ENCODE results near the gene MIF.
"Not testable (repeated sequence)": the region's sequence is repeated elsewhere in the genome, so short reads cannot be mapped to it uniquely, and the experiment has no call there.

MIF gene

DNA sequence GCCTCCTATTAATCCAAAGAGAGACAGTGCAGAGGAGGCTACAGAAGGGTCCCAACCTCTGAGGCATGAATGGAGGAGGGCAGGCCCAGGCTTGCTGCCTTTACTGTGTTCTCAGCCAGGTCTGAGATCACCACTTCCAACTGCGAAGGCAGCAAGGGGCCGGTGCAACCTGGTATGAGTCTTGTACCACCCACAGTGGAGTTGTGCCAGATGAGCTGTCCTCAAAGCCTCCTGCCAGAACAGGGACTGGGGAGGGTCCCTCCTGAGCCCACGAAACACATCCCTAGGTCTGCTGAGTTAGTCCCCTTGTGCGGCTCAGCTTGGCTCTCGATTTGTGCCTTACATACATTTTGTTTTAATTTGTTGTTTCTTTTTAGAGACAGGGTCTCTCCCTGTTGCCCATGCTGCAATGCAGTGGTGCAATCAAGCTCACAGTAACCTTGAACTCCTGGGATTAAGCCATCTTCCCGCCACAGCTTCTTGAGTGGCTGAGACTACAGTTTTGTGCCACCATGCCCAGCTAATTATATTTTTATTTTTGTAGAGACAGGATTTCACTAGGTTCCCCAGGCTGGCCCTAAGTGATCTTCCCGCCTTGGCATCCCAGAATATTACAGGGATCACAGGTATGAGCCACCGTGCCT is 9.3 kb downstream of the MIF start:
- DNase-seq, result no peak

DNA sequence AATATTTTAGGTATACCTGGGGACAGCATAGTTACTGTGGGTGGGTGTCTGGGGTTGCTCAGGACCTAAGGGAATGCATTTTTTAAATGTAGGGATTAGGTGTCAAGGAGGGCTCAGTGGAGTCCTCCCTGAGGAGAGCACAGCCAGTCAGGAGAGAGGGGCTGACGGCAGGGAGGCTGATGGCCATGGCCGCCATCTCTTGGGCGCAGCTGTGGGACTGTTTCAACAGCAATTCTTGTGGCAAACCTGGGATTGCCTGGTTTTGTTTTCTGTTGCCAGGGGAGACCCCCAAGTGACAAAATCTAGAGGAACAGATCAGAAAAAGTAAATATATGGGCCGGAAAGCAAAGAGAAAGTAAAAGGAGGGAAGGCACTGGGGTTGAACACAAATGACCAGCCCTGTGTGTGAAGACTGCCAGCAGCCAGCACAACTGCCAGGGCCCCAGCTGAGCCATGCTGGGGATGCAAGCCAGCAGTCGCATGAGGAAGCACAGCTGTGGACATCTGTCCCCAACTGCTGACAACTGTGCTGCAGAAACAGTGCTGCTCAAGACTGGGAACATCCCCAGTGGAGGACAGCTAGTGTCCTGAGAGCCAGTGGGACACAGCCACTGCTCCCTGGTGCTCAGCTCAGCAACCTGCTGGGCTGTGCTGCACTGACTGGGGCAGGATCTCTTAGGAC is 10.5 kb downstream of the MIF start:
- DNase-seq, result no peak

DNA sequence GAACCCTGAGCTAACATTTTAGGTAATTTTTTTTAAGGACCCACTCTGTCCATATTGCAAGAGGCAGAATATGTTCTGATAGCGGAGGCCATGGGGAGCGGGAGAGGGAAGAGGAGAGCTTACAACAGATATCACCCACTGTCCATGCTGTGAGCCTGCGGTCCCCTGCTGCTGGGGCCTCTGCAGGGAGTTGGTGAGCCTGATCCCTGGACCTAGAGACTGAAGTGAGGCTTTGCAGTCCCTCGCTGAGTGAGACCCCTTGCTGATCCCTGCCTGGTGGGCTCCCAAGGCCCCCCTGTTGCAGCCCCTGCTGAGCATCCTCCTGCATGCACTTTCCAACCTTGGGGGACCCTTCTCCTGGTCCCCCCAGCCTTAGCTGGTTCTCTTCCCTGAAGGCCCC is 12.5 kb downstream of the MIF start:
- DNase-seq, result no peak

DNA sequence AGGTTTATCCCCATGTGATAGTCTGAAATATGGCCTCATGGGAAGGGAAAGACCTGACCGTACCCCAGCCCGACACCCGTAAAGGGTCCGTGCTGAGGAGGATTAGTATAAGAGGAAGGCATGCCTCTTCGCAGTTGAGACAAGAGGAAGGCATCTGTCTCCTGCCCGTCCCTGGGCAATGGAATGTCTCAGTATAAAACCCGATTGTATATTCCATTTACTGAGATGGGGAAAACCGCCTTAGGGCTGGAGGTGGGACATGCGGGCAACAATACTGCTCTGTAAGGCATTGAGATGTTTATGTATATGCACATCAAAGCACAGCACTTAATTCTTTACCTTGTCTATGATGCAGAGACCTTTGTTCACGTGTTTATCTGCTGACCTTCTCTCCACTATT is 13.2 kb downstream of the MIF start:
- not testable (repeated sequence) for DNase-seq

GRCh38 chr22:23908587-23909205 is 14.5 kb downstream of the MIF start:
- DNase-seq, result no peak

- no peak for DNase-seq
Observed at GRCh38 chr22:23909296-23909898, 15.2 kb downstream of the MIF start.

DNA sequence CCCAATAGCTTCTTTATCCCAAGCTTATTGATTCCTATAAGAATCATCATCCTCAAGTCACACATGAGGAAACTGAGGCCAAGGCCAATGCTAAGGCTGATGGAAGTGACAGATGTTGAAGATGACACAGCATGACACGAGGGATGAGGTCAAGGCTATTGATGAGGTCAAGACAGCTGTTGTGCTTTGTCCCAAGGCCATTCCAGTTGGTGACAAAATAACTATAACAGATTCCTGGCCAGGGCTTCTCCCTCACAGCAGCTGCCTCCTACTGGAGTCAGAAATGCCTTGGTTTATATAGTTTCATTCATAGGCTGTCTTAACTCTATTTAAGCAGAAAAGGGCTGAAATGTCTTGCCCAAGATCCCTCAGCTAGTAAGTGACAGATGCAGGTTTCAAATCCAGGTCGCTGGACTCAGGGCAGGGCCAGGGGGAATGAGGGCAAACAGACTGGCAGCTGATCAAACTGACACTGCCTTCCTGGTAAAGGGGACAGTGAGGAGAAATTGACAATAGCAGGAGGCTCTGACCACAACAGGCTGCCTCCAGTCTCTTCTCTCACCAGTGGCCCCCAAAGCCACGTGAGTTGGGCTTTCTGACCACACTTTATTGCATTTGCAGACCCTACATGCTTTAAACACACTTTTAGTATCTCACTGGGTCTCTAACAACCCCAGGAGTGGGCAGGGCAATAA is 16.5 kb downstream of the MIF start:
- DNase-seq, result no peak

DNA sequence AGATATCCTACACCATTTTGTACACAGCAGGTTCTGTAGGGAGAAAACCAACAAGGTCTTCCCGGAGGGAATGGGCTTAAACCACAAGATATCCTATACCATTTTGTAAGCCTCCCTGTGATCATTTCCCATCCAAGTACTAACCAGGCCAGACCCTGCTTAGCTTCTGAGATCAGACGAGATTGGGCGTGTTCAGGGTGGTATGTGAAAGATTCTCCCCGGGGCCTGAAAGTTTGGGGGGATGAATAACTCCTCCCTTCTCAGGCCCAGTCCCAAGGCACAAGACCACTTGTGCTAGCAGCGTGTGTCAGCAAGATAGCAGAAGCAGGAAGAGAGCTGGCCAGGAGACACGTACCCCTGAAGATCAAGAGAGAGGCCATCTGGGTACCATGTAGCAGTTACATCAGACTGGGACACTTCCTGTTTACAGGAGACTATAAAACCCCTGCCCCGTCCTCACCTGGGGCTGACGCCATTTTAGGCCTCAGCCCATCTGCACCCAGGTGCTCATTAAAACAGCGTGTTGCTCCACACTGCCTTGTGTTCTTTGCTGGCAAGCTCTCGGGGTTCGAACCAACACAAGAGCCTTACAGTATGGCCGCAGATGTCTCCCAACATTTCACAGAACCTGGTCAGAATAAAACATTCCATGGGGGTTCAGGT is 17.3 kb downstream of the MIF start:
- DNase-seq, result no peak

DNA sequence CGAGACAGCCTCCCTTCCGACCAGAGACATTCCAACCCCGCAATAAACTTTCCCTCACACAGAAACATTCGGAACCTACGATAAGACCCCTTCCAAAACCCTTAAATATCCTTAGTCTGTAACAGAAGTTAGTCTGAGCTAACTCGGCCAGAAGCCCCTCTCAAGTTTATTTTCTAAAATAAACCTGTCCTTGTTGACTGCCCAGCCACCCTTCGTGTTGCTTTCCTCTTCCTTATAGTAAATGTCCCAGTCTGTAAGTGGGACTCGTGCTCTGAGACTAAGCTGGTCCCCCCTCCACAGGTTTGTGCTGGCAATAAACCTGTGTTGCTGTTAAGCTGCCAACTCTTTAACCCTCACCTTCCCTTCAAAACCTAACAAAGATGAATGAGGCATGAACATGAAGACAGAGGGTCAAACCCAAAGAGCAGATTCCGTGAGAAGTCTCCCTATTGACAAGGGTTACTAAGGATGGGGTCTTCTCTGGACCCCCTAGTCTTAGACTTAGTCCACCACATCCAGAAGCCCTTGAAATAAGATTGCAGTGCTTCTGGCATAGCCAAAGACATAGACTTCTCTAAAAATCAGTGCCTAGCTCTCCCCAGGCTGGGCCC is 18.2 kb downstream of the MIF start:
- DNase-seq, result no peak

GRCh38 chr22:23913306-23913660 is 19.1 kb downstream of the MIF start:
- DNase-seq, result no peak

DNA sequence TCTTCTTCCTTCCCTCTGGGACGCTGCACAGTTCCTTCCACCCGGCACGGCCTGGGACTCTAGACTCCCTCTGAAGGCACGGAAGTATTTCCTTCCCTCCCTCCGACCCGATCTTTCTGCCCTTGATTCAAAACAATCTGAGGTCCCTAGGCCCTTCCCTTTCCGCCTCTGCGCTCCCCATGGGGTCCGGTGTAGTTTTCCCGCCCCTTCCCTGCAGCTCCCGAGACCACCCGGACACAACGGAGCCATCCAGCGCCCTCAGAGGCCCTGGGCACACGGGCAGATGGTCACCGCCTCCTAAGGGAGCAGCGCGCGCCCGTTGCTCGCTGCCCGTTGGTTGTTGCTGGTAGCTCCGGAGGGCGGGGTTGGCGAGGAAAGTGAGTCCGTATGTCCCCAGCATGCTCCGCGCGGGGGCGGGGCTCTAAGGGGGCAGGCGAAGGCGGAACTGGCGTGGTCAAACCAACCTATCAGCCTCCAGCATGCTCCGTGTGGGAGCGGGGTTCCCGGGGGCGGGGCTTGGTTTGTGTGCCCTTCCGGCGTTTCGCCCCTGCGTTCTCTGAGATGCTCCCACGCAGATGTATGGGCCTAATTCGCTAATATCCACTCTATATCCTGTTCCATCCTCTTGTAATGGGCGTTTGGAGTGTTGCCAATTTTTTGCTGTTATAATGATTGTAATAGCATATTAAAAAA is 19.6 kb downstream of the MIF start:
- DNase-seq, result peak; percentile 99

GRCh38 chr22:23915290-23915689 is 21.1 kb downstream of the MIF start:
- DNase-seq, result no peak

DNA sequence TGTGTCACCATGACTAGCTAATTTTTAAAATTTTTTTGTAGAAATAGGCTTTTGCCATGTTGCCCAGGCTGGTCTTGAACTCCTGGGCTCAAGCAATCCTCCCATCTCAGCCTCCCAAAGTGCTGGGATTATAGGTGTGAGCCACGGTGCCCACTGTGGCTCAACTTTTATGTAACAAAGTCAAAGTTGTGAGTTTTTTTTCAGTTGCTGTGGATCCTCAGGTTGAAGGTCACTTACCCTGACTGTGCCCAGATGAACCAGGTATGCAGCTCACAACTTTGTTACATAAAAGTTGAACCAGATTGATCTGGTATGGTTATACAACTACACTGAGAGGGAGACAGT is 26.1 kb downstream of the MIF start:
- not testable (repeated sequence) for DNase-seq

DNA sequence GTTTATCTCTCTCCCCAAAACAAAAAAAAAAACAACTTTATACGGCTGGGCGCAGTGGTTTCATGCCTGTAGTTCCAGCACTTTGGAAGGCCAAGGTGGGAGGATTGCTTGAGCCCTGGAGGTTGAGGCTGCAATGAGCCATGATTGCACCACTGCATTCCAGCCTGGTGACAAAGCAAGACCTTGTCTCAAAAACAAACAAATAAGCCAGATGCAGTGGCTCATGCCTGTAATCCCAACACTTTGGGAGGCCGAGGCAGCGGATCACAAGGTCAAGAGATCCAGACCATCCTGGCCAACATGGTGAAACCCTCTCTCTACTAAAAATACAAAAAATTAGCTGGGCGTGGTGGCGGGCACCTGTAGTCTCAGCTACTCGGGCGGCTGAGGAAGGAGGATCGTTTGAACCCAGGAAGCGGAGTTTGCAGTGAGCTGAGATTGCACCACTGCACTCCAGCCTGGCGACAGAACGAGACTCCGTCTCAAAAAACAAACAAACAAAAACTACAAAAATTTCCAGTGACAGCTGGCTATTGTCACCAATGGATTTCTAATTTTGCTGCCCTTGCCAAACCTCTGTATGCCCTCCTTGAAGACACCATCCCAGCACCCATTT is 27.5 kb downstream of the MIF start:
- not testable (repeated sequence) for DNase-seq

DNA sequence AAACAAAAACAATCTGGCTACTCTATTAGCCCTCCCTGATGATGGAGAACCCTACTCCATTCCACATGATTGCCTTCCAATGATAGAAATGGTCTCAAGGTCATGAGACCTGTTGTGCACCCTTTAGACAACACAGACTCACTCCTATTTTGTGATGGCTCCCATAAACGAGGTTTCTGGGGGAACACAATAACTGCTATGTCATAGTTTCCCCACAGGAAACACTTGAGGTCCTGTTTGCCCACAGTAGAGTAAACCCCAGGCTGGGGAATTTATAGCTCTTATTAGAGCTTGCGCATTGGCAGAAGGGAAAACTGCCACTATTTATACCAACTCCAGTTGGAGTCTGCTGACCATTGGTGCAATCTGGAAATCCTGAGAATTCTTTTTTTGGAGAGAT is 28.7 kb downstream of the MIF start:
- no peak for DNase-seq

- no peak for DNase-seq
Observed at GRCh38 chr22:23925020-23925606, 30.9 kb downstream of the MIF start.

- DNase-seq, result no peak
Observed at GRCh38 chr22:23926561-23926960, 32.4 kb downstream of the MIF start.

DNA sequence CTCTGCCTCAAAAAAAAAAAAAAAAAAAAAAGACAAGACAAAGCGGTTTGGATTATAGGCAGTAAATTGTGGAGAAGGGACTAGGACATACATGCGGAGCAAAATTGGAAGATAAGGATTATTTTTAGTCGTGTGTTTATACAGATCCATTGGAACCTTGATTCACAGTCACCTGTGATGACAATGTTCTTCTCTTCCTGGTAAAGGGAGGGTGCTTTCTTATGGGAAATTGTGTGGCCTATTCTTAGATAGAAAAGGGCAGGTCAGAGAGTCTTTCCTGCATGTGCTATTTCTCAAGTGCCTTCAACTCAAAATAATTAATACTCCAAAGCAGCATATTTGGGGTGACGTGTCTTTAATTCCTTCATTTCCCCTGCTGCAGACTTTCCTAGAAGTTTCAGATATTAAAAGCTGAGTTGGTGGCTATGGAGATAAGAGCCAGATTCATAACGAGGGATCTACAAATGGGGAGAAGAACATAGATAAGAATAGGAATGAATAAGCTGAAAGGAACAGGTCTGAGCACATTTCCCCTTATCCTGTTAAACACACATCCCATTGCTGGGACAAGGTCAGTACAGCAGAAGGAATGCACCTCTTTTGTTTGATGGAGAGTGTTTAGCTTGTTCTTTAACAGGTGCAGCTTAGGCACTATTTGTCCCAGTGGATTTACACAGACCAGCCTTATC is 44.3 kb downstream of the MIF start:
- DNase-seq, result no peak

DNA sequence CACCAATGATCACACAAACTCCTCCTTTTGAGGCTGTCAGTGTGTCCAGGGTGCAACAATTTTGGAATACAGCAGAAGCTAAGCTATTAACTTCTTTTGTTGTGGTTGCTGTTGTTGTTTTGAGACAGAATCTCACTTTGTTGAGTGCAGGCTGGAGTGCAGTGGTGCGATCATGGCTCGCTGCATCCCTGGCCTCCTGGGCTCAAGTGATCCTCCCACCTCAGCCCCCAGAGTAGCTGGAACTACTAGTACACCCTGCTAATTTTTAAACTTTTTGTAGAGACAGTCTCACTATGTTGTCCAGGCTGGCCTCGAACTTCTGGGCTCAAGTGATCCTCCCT is 44.8 kb downstream of the MIF start:
- DNase-seq, result no peak

DNA sequence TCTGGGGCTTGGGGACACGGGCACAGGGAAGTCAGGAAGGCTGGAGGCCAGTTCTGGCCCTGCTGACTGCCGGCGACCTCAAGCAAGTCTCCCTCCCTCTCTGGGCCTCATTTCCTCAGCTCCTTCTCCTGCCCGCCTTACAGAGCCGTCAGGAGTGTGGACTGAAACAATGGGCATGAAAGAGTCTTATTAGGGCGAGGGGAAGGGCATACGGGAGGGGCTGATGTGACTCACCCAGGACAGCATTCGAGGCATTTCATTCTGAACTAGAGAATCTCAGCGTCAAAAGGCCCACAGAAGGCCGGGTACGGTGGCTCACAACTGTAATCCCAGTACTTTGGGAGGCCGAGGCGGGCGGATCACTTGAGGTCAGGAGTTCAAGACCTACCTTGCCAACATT is 46.0 kb downstream of the MIF start:
- not testable (repeated sequence) for DNase-seq
